ENCODE data around the gene TNFRSF1A. TPM values are rescaled to one million over a fixed set of nuclear protein-coding genes. Genes with fewer than 3 reads are reported as not detected.

Gene TNFRSF1A
- total RNA-seq, 1 donor from 2014 or later, result 21.8 TPM

- H3K4me1 Mint-ChIP-seq, result peaks cover 18% of the 10 kb centered on the region
- no peak overlapping the region for H3K27ac Mint-ChIP-seq
- TF ChIP-seq, protein P1, sequence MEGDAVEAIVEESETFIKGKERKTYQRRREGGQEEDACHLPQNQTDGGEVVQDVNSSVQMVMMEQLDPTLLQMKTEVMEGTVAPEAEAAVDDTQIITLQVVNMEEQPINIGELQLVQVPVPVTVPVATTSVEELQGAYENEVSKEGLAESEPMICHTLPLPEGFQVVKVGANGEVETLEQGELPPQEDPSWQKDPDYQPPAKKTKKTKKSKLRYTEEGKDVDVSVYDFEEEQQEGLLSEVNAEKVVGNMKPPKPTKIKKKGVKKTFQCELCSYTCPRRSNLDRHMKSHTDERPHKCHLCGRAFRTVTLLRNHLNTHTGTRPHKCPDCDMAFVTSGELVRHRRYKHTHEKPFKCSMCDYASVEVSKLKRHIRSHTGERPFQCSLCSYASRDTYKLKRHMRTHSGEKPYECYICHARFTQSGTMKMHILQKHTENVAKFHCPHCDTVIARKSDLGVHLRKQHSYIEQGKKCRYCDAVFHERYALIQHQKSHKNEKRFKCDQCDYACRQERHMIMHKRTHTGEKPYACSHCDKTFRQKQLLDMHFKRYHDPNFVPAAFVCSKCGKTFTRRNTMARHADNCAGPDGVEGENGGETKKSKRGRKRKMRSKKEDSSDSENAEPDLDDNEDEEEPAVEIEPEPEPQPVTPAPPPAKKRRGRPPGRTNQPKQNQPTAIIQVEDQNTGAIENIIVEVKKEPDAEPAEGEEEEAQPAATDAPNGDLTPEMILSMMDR (IDR thresholded peaks at IDR 0.05), result no peak
- TF ChIP-seq EZH2phosphoT487 (IDR thresholded peaks at IDR 0.05) (no peak), EZH2 (IDR thresholded peaks at IDR 0.05) (no peak)
- H3K36me3 ChIP-seq, result no peaks in the 10 kb centered on the region
- H3F3A ChIP-seq (ENCODE audit: low read depth), result no peaks in the 10 kb centered on the region
- H3K4me3 ChIP-seq, result no peak overlapping the region
- peaks cover 5% of the 10 kb centered on the region for H3K4me1 ChIP-seq
- peaks cover 20% of the 10 kb centered on the region for H3K27me3 ChIP-seq
- H3K9me3 Mint-ChIP-seq, result no peaks in the 10 kb centered on the region
- H3K4me2 ChIP-seq, result no peak overlapping the region
- no peaks in the 10 kb centered on the region for H4K20me1 ChIP-seq (ENCODE audit: low read depth)
- H3K4me3 Mint-ChIP-seq, result no peak overlapping the region
- no peak overlapping the region for H3K27ac ChIP-seq
- no peak for DNase-seq (ENCODE audit: low spot score)
- no peak overlapping the region for H3K9ac ChIP-seq
- no peaks in the 10 kb centered on the region for H3K79me2 ChIP-seq (ENCODE audit: low read depth)
- H2AFZ ChIP-seq (replicated peaks), result no peak overlapping the region
- no peaks in the 10 kb centered on the region for H3K9me3 ChIP-seq (ENCODE audit: low read depth)
- H3K27me3 Mint-ChIP-seq (ENCODE audit: insufficient read depth, low read depth), result peaks cover 2% of the 10 kb centered on the region
- H3K36me3 Mint-ChIP-seq, result no peaks in the 10 kb centered on the region
These were observed 45.7 kb upstream of the TNFRSF1A start for GRCh38 chr12:6387541-6387940.

GRCh38 chr12:6386491-6386890, 44.6 kb upstream of the TNFRSF1A start:
- no peaks in the 10 kb centered on the region for H3K36me3 Mint-ChIP-seq
- Histone ChIP-seq H3F3A (ENCODE audit: low read depth) (peaks cover 3% of the 10 kb centered on the region), H3K27me3 (peaks cover 20% of the 10 kb centered on the region), H3K4me3 (no peak overlapping the region), H4K20me1 (ENCODE audit: low read depth) (no peaks in the 10 kb centered on the region), H2AFZ (replicated peaks) (no peak overlapping the region), H3K36me3 (no peaks in the 10 kb centered on the region), H3K4me2 (no peak overlapping the region), H3K9me3 (ENCODE audit: low read depth) (no peaks in the 10 kb centered on the region), H3K4me1 (peaks cover 12% of the 10 kb centered on the region), H3K27ac (no peak overlapping the region), H3K79me2 (ENCODE audit: low read depth) (no peaks in the 10 kb centered on the region), H3K9ac (no peak overlapping the region)
- no peak overlapping the region for H3K4me3 Mint-ChIP-seq
- TF ChIP-seq EZH2phosphoT487 (IDR thresholded peaks at IDR 0.05) (no peak), EZH2 (IDR thresholded peaks at IDR 0.05) (no peak)
- TF ChIP-seq, protein P1 (IDR thresholded peaks at IDR 0.05), result no peak
- peaks cover 23% of the 10 kb centered on the region for H3K4me1 Mint-ChIP-seq
- DNase-seq (ENCODE audit: low spot score), result no peak
- H3K27ac Mint-ChIP-seq, result no peak overlapping the region
- H3K9me3 Mint-ChIP-seq, result no peaks in the 10 kb centered on the region
- peaks cover 6% of the 10 kb centered on the region for H3K27me3 Mint-ChIP-seq (ENCODE audit: insufficient read depth, low read depth)

- Histone ChIP-seq H3K9me3 (ENCODE audit: low read depth) (no peaks in the 10 kb centered on the region), H4K20me1 (ENCODE audit: low read depth) (no peaks in the 10 kb centered on the region), H3K4me2 (no peak overlapping the region), H3K4me1 (peaks cover 15% of the 10 kb centered on the region), H3K27ac (no peak overlapping the region), H3F3A (ENCODE audit: low read depth) (peaks cover 6% of the 10 kb centered on the region), H3K36me3 (no peaks in the 10 kb centered on the region), H3K27me3 (peaks cover 20% of the 10 kb centered on the region), H3K4me3 (no peak overlapping the region), H3K9ac (no peak overlapping the region), H2AFZ (replicated peaks) (no peak overlapping the region), H3K79me2 (ENCODE audit: low read depth) (no peaks in the 10 kb centered on the region)
- Mint-ChIP-seq H3K36me3 (no peaks in the 10 kb centered on the region), H3K4me1 (peaks cover 23% of the 10 kb centered on the region), H3K27me3 (ENCODE audit: insufficient read depth, low read depth) (peaks cover 4% of the 10 kb centered on the region), H3K4me3 (no peak overlapping the region), H3K9me3 (no peaks in the 10 kb centered on the region), H3K27ac (no peak overlapping the region)
- TF ChIP-seq EZH2 (IDR thresholded peaks at IDR 0.05) (no peak), EZH2phosphoT487 (IDR thresholded peaks at IDR 0.05) (no peak)
- TF ChIP-seq, protein P1 (IDR thresholded peaks at IDR 0.05), result no peak
- no peak for DNase-seq (ENCODE audit: low spot score)
These were observed 44.2 kb upstream of the TNFRSF1A start for GRCh38 chr12:6386038-6386437.

All from neural progenitor cell (in vitro differentiated cells).